Skin of body (tissue), 2 donors: ENCODE data around the gene SLC27A3. TPM values are rescaled to one million over a fixed set of nuclear protein-coding genes. Genes with fewer than 3 reads are reported as not detected.
A peak's percentile ranks its signal among the peaks of the same experiment; 100 is the strongest.
"Not testable (repeated sequence)": the region's sequence is repeated elsewhere in the genome, so short reads cannot be mapped to it uniquely, and the experiment has no call there.

ENCODE experiments used
- DNase-seq: peaks from one replicate; lab custom pipeline; 2025; lab: John Stamatoyannopoulos, UW
- total RNA-seq: library from RNA; depleted of rRNA; stranded (reverse); fragments of >200 nt; gene quantifications from one replicate; pipeline ENCODE4 v1.2.3, GENCODE V29; 2014

SLC27A3 gene
- total RNA-seq, 1 donor from 2014 or later = 25.0 TPM

DNA sequence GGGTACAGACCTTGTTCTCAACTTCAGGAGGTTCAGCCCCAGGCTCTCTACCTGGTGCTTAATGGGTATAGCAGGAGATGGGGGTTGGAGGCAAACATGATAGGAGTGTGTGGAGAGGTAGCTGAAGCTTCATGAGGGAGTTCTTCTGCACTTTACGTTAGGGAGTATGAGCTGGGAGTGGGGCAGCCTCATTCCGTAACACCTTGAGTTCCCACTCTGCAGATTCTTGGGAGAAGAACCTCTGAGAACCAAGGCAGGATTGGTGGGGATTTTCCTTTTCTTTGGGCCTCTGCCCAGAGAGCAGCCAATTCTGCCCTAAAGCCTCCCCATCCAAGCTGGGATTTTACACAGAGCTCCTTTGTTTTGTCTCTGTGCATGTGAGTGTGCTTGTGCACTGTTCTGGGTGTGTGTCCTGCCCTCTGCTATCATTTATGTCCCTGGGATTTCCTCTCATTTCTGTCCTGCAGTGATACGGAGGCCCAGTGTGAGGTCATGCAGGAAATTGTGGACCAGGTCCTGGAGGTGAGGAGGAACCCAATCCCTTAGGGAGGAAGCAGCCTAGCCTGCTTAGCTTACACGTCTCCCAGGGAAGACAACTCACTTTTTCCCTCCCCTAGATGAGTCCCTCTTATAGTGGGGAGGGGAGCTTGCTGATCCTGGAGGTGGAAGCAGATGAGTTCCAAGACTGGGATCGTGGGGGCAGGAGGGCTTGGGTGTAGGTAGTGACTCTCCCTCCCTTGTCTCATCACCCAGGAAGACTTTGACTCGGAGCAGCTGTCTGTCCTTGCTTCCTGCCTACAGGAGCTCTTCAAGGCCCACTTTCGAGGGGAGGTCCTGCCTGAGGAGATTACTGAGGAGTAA is 11.6 kb upstream of the SLC27A3 start:
- DNase-seq = no peak

DNA sequence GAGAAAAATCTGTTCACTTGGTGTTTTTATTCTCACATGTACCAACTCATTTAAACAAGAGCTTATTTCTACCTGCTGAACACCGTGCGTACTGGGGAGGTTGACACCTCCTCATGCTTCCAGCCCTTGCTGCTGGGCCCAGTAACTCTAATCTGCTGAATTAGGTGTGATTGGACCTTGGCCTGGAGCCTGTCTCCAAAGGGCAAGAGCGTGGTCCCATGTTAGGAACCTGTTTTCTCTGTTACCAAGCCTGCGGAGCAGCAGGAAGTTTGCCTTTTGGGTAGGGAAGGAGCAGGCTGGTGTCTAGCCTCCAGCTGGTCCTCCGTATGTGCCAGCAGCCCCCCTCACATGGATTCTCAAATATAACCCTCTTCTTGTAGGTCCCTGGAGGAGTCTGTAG is 10.9 kb upstream of the SLC27A3 start:
- DNase-seq = no peak

DNA sequence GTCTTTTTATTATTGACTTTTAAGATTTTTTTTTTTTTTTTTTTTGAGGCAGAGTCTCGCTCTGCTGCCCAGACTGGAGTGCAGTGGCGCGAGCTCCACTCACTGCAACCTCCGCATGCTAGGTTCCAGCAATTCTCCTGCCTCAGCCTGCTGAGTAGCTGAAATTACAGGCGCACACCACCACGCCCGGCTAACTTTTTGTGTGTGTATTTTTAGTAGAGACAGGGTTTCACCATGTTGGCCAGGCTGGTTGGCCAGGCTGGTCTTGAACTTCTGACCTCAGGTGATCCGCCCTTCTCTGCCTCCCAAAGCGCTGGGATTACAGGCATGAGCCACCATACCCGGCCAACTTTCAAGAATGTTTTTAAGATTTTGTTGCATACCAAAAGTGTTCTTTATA is 8.5 kb upstream of the SLC27A3 start:
- not testable (repeated sequence) for DNase-seq

- no peak for DNase-seq
Measured at GRCh38 chr1:153767519-153767918, 7.7 kb upstream of the SLC27A3 start.

- DNase-seq = no peak
Measured at GRCh38 chr1:153768316-153769181, 6.7 kb upstream of the SLC27A3 start.

DNA sequence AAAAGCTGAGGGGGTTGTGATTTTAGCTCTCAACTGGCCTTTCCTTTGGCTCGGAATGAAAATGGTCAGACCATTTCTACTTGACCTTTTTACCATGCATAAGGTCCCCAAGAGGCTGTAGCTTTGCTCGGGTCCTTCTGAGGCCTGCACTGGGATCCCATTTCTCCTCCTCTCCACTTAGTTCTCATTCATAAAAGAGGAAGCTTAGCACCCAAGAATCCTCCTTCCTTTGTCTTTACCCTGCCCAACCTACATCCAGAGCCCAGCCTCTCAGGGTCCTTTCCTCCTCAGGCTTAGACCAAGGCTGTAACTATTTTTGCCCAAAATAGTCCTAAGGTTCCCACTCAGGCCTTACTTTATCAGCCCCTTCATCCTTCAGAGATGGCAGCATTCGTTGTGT is 6.0 kb upstream of the SLC27A3 start:
- DNase-seq = no peak

- no peak for DNase-seq
Measured at GRCh38 chr1:153770797-153771196, 4.4 kb upstream of the SLC27A3 start.

GRCh38 chr1:153771261-153771660 is 3.9 kb upstream of the SLC27A3 start:
- peak; percentile 79 for DNase-seq

GRCh38 chr1:153771841-153772593 is 3.2 kb upstream of the SLC27A3 start:
- no peak for DNase-seq

DNA sequence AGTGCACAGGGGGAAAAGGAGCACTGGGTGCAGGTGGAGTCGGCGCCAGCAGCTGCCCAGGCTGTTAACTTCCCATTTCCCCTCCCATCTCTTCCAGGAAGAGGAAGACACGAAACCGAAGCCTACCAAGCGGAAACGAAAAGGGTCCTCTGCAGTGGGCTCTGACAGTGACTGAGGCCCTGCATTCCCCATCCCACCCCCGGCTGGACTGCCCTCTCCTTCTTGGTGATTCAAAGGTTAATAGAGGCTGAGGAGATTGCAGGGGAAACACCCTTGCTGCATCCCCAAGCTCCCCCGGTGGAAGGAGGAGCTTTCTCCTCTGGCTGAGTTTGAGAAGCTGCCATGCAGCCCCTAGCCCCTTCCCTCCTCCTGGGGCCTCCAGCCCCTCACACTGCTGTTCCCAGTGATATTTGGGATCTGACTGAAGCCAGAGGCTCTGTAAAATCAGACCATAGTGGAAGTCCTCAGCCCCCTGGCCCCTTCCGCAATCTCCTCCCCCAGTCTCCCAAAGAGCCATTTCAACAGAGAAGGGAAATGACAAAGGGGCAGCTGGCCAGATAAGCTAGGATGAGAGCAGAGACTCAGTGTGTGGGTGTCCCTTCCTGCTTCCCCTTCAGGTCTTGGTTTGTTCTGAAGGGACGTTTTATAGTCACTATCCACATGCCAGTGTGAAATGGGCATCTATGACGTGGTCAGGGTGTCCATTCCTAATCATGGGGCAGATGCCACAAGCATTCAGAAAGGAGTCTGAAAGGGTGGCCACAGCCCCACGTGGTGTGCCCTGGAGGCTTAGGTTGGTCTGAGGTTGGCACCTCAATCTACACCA is 1.9 kb upstream of the SLC27A3 start:
- no peak for DNase-seq

- DNase-seq = no peak
Measured at GRCh38 chr1:153774026-153774595, 1.1 kb upstream of the SLC27A3 start.

GRCh38 chr1:153775458-153776327 is 486 bp downstream of the SLC27A3 start:
- peak; percentile 65 for DNase-seq

DNA sequence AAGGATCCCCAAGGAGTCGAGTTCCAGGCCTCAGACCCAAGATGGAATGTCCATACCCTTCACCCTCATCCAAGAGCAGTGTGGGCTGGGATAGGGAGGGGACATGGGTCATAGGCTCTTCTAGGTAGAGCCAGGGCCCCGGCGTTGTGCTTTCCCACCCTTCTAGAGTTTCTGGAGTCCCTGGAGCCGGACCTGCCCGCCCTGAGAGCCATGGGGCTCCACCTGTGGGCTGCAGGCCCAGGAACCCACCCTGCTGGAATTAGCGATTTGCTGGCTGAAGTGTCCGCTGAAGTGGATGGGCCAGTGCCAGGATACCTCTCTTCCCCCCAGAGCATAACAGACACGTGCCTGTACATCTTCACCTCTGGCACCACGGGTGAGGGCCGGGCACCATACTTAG is 1.1 kb downstream of the SLC27A3 start:
- no peak for DNase-seq

DNA sequence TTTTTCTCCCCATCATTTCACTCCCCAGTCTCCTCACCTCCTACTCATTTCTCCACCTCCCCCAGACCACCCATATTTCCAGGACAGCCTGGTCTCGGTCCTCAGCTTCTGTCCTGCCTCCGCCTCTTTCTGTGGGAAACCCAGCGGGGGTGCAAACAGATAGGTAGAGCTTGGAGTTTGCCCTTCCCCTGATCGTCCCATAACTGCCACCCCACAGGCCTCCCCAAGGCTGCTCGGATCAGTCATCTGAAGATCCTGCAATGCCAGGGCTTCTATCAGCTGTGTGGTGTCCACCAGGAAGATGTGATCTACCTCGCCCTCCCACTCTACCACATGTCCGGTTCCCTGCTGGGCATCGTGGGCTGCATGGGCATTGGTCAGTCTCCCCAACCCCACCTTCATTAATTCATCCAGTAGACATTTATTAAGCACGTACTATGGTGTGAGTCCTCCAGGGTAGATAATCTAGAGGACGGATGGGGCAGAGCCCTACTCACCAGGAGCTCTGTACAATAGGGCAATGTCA is 1.7 kb downstream of the SLC27A3 start:
- DNase-seq = no peak

GRCh38 chr1:153777648-153778047 is 2.4 kb downstream of the SLC27A3 start:
- DNase-seq = no peak

DNA sequence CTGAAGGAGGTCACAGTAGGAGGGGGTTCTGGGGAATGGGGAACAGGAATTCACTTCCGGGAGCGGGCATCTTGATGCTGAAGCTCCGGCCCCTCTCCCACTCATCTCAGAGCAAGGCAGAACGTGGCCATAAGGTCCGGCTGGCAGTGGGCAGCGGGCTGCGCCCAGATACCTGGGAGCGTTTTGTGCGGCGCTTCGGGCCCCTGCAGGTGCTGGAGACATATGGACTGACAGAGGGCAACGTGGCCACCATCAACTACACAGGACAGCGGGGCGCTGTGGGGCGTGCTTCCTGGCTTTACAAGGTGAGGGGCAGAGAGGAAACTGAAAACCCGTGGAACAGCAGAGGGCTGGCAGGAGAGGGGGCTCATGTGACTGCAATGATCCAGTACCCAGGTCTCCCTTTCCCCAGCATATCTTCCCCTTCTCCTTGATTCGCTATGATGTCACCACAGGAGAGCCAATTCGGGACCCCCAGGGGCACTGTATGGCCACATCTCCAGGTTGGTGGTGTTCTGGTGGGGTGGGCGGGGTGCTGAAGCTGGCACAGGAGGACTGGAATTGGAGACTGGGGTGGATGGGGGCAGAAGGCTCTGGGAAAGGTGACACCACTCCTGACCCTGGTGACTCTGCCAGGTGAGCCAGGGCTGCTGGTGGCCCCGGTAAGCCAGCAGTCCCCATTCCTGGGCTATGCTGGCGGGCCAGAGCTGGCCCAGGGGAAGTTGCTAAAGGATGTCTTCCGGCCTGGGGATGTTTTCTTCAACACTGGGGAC is 3.0 kb downstream of the SLC27A3 start:
- DNase-seq = no peak

- no peak for DNase-seq
Measured at GRCh38 chr1:153778824-153779519, 3.8 kb downstream of the SLC27A3 start.
